Epidermal melanocyte (primary cell): ENCODE measurements around the gene SUGT1.
A peak's percentile ranks its signal among the peaks of the same experiment; 100 is the strongest.

ENCODE experiments used
- DNase-seq: peaks from one replicate; pipeline ENCODE4 v3.0.0; 2011; ENCODE audit warnings: low spot score; ENCODE audit not compliant: insufficient read length

Gene SUGT1

GRCh38 chr13:52737451-52737850 lies 84.8 kb downstream of the SUGT1 start:
- DNase-seq, result no peak

GRCh38 chr13:52737965-52738364 lies 85.3 kb downstream of the SUGT1 start:
- peak; percentile 68 for DNase-seq

GRCh38 chr13:52738719-52739467 lies 86.3 kb downstream of the SUGT1 start:
- no peak for DNase-seq

- DNase-seq, result no peak
These were observed 86.9 kb downstream of the SUGT1 start, which contains the start of gene CNMD for GRCh38 chr13:52739468-52740071. Gene CNMD (minus strand): TSS chr13:52739820. CDS start chr13:52739701, 119 bp downstream.

GRCh38 chr13:52743569-52743968 lies 90.9 kb downstream of the SUGT1 start:
- no peak for DNase-seq

- no peak for DNase-seq
These were observed 91.4 kb downstream of the SUGT1 start for GRCh38 chr13:52743988-52744387.

DNA sequence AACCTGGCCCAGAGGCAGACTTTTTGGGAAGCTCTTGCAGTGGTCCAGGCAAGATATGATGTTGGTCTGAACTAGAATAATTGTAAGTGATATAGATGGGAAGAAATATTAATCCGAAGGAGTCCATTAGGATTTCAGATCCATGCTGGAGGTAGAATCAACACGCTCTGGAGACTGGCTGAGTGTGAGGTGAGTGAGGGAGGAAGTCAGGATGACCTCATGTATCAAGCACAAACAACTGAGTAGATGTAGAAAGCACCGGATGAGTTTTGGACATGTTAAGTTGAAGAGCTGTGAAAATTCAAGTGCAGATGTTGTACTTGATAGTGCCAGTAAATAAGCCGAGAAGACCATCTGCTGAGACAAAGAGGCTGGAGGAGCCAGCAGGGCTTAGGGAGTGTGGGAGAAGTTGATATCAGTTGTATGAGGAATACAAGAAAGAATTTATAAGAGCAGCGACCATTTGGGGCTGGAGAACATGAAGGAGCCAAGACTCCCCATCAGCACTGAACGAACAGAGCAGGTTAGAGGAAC lies 92.3 kb downstream of the SUGT1 start:
- DNase-seq, result no peak

DNA sequence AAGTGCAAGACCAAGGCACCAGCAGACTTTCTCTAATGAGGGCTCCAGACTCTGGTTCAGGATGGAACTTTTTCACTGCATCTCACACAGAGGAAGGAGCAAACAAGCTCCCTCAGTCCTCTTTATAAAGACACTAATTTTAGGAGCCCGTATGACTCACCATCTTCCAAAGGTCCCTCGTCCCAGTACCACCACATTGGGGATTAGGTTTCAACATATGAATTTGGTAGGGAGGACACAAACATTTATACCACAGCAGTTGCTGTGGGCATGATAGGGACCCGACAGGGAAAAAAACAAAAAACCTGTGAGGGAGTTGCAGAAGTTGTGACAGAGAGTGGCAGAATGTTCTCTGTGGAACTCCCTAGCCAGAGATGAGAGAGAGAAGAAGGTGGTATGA lies 93.5 kb downstream of the SUGT1 start:
- no peak for DNase-seq

- DNase-seq, result no peak
These were observed 96.8 kb downstream of the SUGT1 start for GRCh38 chr13:52749419-52749818.
